NB4 (cell line): ENCODE measurements around the gene GTSE1.

Experiments used
- MYC ChIP-seq: IDR thresholded peaks from 2 replicates; pipeline ENCODE4 v1.6.1; 2011; ENCODE audit warnings: low read depth, low read length
- POLR2A ChIP-seq: IDR thresholded peaks from 2 replicates; pipeline ENCODE4 v1.6.1; 2011; ENCODE audit warnings: mild to moderate bottlenecking; ENCODE audit not compliant: insufficient read length; ENCODE audit errors: extremely low read depth
- TF ChIP-seq, protein P1 (sequence below): IDR thresholded peaks from one replicate; pipeline ENCODE4 v1.5.1; 2012; ENCODE audit warnings: low read depth, low read length
- TF ChIP-seq, protein P2 (sequence below): IDR thresholded peaks from 2 replicates; pipeline ENCODE4 v1.6.1; 2011; ENCODE audit warnings: low read depth, low read length

DNA sequence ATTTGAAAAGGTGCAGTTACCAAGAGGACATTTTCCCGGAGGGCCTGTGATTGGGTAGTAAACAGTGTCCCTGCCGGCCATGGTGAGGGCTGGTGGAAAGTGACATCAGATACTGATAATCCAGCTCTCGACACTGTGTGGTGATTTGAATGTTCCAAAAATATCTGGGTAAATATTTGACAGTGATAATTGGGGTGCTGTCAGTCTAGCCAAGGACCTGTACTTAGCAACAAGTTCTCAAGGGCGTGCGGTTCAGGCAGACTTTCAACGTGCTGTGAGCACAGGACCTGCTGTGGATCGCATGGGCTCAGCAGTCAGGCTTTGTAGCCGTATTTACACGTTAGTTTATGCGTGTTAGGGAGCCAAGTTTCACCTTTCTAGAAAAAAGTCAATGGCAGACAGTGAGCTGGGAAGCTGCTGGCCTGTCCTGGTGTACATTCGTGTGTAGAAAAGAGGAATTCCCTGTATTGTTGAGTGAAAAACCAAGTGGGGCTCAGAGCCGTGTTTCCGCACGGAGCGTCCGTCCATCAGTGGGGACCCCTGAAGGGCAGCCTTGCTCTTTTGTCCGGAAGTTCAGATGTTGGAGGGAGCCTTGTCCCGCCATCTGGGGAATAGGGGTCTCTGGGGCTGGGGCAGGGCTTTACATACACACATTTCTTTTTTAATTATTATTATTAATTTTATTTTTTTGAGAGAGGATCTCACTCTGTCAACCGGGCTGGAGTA, 50.2 kb downstream of the GTSE1 start:
- TF ChIP-seq, protein P1, sequence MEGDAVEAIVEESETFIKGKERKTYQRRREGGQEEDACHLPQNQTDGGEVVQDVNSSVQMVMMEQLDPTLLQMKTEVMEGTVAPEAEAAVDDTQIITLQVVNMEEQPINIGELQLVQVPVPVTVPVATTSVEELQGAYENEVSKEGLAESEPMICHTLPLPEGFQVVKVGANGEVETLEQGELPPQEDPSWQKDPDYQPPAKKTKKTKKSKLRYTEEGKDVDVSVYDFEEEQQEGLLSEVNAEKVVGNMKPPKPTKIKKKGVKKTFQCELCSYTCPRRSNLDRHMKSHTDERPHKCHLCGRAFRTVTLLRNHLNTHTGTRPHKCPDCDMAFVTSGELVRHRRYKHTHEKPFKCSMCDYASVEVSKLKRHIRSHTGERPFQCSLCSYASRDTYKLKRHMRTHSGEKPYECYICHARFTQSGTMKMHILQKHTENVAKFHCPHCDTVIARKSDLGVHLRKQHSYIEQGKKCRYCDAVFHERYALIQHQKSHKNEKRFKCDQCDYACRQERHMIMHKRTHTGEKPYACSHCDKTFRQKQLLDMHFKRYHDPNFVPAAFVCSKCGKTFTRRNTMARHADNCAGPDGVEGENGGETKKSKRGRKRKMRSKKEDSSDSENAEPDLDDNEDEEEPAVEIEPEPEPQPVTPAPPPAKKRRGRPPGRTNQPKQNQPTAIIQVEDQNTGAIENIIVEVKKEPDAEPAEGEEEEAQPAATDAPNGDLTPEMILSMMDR: no peak
- TF ChIP-seq POLR2A (no peak), MYC (no peak)
- TF ChIP-seq, protein P2, sequence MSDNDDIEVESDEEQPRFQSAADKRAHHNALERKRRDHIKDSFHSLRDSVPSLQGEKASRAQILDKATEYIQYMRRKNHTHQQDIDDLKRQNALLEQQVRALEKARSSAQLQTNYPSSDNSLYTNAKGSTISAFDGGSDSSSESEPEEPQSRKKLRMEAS: no peak
